IMR-90 (cell line): ENCODE measurements around the gene KDM1B.
A peak's percentile ranks its signal among the peaks of the same experiment; 100 is the strongest.

Source experiments
- BHLHE40 ChIP-seq: fragments of 150-350 bp; IDR thresholded peaks from 2 replicates; pipeline ENCODE4 v1.6.1; 2016; ENCODE audit warnings: mild to moderate bottlenecking, low read depth, low read length
- CEBPB ChIP-seq: IDR thresholded peaks from 2 replicates; pipeline ENCODE4 v1.6.1; 2012; ENCODE audit warnings: low read depth, low read length, improper control_type of control experiment
- CHD1 ChIP-seq: IDR thresholded peaks from 2 replicates; pipeline ENCODE4 v1.6.1; 2012; ENCODE audit warnings: low read depth, low read length, improper control_type of control experiment
- CTCF ChIP-seq: conservative IDR thresholded peaks from 2 replicates; pipeline ENCODE4 v1.5.1; 2012; ENCODE audit warnings: mild to moderate bottlenecking, low read depth, low read length, improper control_type of control experiment
- ELK1 ChIP-seq: fragments of 150-350 bp; IDR thresholded peaks from 2 replicates; pipeline ENCODE4 v1.6.1; 2016; ENCODE audit warnings: low read depth, mild to moderate bottlenecking, low read length, moderate library complexity, borderline replicate concordance
- FOS ChIP-seq: fragments of 150-350 bp; IDR thresholded peaks from 2 replicates; pipeline ENCODE4 v1.6.1; 2016; ENCODE audit warnings: low read depth, low read length
- MAFK ChIP-seq: IDR thresholded peaks from 2 replicates; pipeline ENCODE4 v1.6.1; 2012; ENCODE audit warnings: low read depth, low read length, improper control_type of control experiment
- MXI1 ChIP-seq: IDR thresholded peaks from 2 replicates; pipeline ENCODE4 v1.6.1; 2012; ENCODE audit warnings: low read depth, mild to moderate bottlenecking, low read length, moderate library complexity, borderline replicate concordance
- NFE2L2 ChIP-seq: fragments of 150-350 bp; IDR thresholded peaks from 2 replicates; pipeline ENCODE4 v1.6.1; 2016; ENCODE audit warnings: low read depth, mild to moderate bottlenecking, low read length
- POLR2A ChIP-seq: IDR thresholded peaks from 2 replicates; pipeline ENCODE4 v1.6.1; 2012; ENCODE audit warnings: mild to moderate bottlenecking, low read depth, low read length
- RAD21 ChIP-seq: IDR thresholded peaks from 2 replicates; pipeline ENCODE4 v1.6.1; 2012; ENCODE audit warnings: low read length, improper control_type of control experiment
- RCOR1 ChIP-seq: IDR thresholded peaks from 2 replicates; pipeline ENCODE4 v1.6.1; 2012; ENCODE audit warnings: mild to moderate bottlenecking, low read length, improper control_type of control experiment; ENCODE audit not compliant: insufficient replicate concordance
- RFX5 ChIP-seq: IDR thresholded peaks from 2 replicates; pipeline ENCODE4 v1.8.0; 2012; ENCODE audit warnings: low read depth, mild to moderate bottlenecking, low read length, moderate library complexity

GRCh38 chr6:18154507-18155149 lies 594 bp upstream of the KDM1B start, which contains the start of gene TPMT:
- TF ChIP-seq CTCF: no peak
- TF ChIP-seq CEBPB: no peak
- no peak for TF ChIP-seq FOS
- peak; percentile 88 for TF ChIP-seq POLR2A
- no peak for TF ChIP-seq CHD1
- TF ChIP-seq MAFK: no peak
- no peak for TF ChIP-seq RAD21
- TF ChIP-seq MXI1: 0 out of 2 replicates have a peak, but pooled peaks have one; percentile 14
- TF ChIP-seq NFE2L2: no peak
- no peak for TF ChIP-seq RCOR1
- TF ChIP-seq RFX5: no peak
- TF ChIP-seq BHLHE40: no peak
- TF ChIP-seq ELK1: no peak
